Measurements from ENCODE around the gene METTL22.

DNA sequence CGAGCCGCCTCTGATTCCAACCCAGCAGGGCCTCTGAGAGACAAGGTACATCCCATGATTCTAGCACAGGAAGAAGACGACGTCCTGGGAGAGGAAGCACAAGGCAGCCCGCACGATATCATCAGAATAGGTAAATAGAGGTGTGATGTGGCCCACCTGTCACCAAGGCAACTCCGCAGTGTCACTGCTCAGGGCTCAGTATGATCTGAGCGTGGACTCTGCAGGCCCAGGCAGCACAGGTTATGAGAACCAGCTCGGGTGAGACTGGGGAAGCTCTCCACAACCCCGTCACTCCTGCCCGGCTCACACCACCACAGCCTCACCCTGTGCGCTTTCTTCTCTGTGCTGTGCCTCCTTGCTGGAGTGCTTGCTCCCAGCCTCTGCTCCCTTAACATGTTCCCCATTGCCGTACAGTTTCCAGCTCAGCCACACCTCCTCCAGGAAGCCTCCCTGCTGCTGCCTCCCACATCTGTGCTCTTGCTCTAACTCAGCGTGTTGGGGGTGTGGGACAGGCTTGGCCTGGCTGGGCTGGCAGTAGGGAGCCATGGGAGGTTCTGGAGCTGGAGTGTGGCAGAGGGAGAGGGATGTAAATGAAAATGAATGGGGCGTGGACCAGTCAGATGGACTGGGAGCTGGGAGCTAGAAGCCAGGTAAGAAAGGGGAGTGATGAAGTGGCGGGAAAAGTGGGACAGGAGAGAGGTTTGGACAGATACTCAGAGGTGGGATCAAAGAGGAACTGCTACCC, 7.7 kb downstream of the METTL22 start:
- TF ChIP-seq, protein P1, sequence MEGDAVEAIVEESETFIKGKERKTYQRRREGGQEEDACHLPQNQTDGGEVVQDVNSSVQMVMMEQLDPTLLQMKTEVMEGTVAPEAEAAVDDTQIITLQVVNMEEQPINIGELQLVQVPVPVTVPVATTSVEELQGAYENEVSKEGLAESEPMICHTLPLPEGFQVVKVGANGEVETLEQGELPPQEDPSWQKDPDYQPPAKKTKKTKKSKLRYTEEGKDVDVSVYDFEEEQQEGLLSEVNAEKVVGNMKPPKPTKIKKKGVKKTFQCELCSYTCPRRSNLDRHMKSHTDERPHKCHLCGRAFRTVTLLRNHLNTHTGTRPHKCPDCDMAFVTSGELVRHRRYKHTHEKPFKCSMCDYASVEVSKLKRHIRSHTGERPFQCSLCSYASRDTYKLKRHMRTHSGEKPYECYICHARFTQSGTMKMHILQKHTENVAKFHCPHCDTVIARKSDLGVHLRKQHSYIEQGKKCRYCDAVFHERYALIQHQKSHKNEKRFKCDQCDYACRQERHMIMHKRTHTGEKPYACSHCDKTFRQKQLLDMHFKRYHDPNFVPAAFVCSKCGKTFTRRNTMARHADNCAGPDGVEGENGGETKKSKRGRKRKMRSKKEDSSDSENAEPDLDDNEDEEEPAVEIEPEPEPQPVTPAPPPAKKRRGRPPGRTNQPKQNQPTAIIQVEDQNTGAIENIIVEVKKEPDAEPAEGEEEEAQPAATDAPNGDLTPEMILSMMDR (IDR thresholded peaks at IDR 0.05) = no peak
- TF ChIP-seq POLR2A (IDR thresholded peaks at IDR 0.05) (no peak), POLR2AphosphoS5 (IDR thresholded peaks at IDR 0.05) (no peak)

Data from prostate gland (tissue), 2 donors.